Measurements from ENCODE around the gene TMEM255B. TPM values are rescaled to one million over a fixed set of nuclear protein-coding genes. Genes with fewer than 3 reads are reported as not detected.

Gene TMEM255B
- total RNA-seq, 1 experiment from 2014 or later, result 7.7 TPM

- Histone ChIP-seq H3K4me1 (ENCODE audit: control insufficient read depth in 1 of 2, insufficient read depth in 2 of 2, low read length in 2 of 2) (peaks cover 0 to 8% of the 10 kb centered on the region in 2 experiments; a peak in 2 of 4 replicates), H3K4me2 (ENCODE audit: low read length) (no peak overlapping the region), H4K20me1 (ENCODE audit: insufficient read depth) (no peaks in the 10 kb centered on the region), H3K36me3 (ENCODE audit: control insufficient read depth in 1 of 2, insufficient read depth in 2 of 2, low read length in 2 of 2) (no peaks in the 10 kb centered on the region), H3K9me3 (ENCODE audit: control insufficient read depth in 1 of 2, insufficient read depth in 1 of 2, low read depth in 1 of 2, low read length in 2 of 2) (no peaks in the 10 kb centered on the region), H3K27ac (ENCODE audit: low read depth, low read length) (no peak overlapping the region), H3K9ac (ENCODE audit: low read length) (no peak overlapping the region), H2AFZ (ENCODE audit: low read depth, low read length, poor library complexity, severe bottlenecking) (no peak overlapping the region), H3K4me3 (replicated peaks in 1 of 2; ENCODE audit: low read depth in 1 of 2, low read length in 2 of 2) (no peak overlapping the region), H3K27me3 (ENCODE audit: insufficient read depth, low read length) (no peaks in the 10 kb centered on the region), H3K79me2 (ENCODE audit: insufficient read depth, low read length) (no peaks in the 10 kb centered on the region), H3K9me2 (ENCODE audit: insufficient read depth) (no peaks in the 10 kb centered on the region)
- CTCF ChIA-PET, result no interaction called here
- ATAC-seq (no peak), DNase-seq (ENCODE audit: low read depth, low spot score) (no peak)
- POLR2A ChIA-PET, result no interaction called here
- no peak for TF ChIP-seq JUND (IDR thresholded peaks at IDR 0.05)
- TF ChIP-seq SIN3A (IDR thresholded peaks at IDR 0.05; ENCODE audit: low read depth), result no peak
- no peak for TF ChIP-seq POLR2A (IDR thresholded peaks at IDR 0.05; ENCODE audit: borderline replicate concordance, extremely low read depth, insufficient read depth, insufficient read length)
- no peak for TF ChIP-seq ZNF274 (IDR thresholded peaks at IDR 0.05; ENCODE audit: low read depth, low read length)
- TF ChIP-seq TCF7L2 (IDR thresholded peaks at IDR 0.05; ENCODE audit: borderline replicate concordance, extremely low read depth, insufficient read depth, insufficient read length), result no peak
- TF ChIP-seq YY1 (IDR thresholded peaks at IDR 0.05; ENCODE audit: extremely low read depth, insufficient replicate concordance, low read depth, low read length), result no peak
- no peak for TF ChIP-seq ELF1 (IDR thresholded peaks at IDR 0.05; ENCODE audit: borderline replicate concordance, low read depth)
- intact Hi-C loops (cut with micrococcal nuclease), result no loop called here
- RAD21 ChIA-PET (ENCODE audit: low non-redundant PET in 1 of 2, low total read pairs in 2 of 2, uncharacterized antibody in 2 of 2, unreplicated experiment in 2 of 2), result no interaction called here
- no TSS peak for BruUV-seq (replicated peaks)
These were observed 15.4 kb downstream of the TMEM255B start for GRCh38 chr13:113774177-113775107.

- CTCF ChIA-PET, result no interaction called here
- H3K4me2 ChIP-seq (ENCODE audit: low read length), result no peak overlapping the region
- H3K79me2 ChIP-seq (ENCODE audit: insufficient read depth, low read length), result no peaks in the 10 kb centered on the region
- ATAC-seq (no peak), DNase-seq (ENCODE audit: low read depth, low spot score) (no peak)
- no peak overlapping the region for H3K27ac ChIP-seq (ENCODE audit: low read depth, low read length)
- POLR2A ChIA-PET, result no interaction called here
- no peaks in the 10 kb centered on the region for H3K9me3 ChIP-seq (ENCODE audit: control insufficient read depth in 1 of 2, insufficient read depth in 1 of 2, low read depth in 1 of 2, low read length in 2 of 2)
- RAD21 ChIA-PET (ENCODE audit: low non-redundant PET in 1 of 2, low total read pairs in 2 of 2, uncharacterized antibody in 2 of 2, unreplicated experiment in 2 of 2), result no interaction called here
- no peak for TF ChIP-seq FOSL1 (IDR thresholded peaks at IDR 0.05; ENCODE audit: low read depth)
- TF ChIP-seq SRF (IDR thresholded peaks at IDR 0.05; ENCODE audit: low read depth), result no peak
- no peak for TF ChIP-seq EZH2 (IDR thresholded peaks at IDR 0.05)
- TF ChIP-seq ZNF274 (IDR thresholded peaks at IDR 0.05; ENCODE audit: low read depth, low read length), result no peak
- TF ChIP-seq ZBTB33 (IDR thresholded peaks at IDR 0.05; ENCODE audit: extremely low read depth, insufficient replicate concordance, low read length), result no peak
- no peak for TF ChIP-seq CEBPB (IDR thresholded peaks at IDR 0.05; ENCODE audit: low read depth)
- no peak for TF ChIP-seq CBX3 (IDR thresholded peaks at IDR 0.05; ENCODE audit: low read depth)
- TF ChIP-seq RAD21 (IDR thresholded peaks at IDR 0.05; ENCODE audit: low read depth), result no peak
- TF ChIP-seq SP1 (IDR thresholded peaks at IDR 0.05; ENCODE audit: low read depth), result no peak
- no peak for TF ChIP-seq POLR2A (IDR thresholded peaks at IDR 0.05; ENCODE audit: borderline replicate concordance, extremely low read depth, insufficient read depth, insufficient read length)
- no peak for TF ChIP-seq EZH2phosphoT487 (IDR thresholded peaks at IDR 0.05; ENCODE audit: borderline replicate concordance)
- TF ChIP-seq MAX (IDR thresholded peaks at IDR 0.05), result no peak
- no peaks in the 10 kb centered on the region for H3K9me2 ChIP-seq (ENCODE audit: insufficient read depth)
- H3K36me3 ChIP-seq (ENCODE audit: control insufficient read depth in 1 of 2, insufficient read depth in 2 of 2, low read length in 2 of 2), result no peaks in the 10 kb centered on the region
- intact Hi-C loops (cut with micrococcal nuclease), result no loop called here
- no peak overlapping the region for H3K4me3 ChIP-seq (replicated peaks in 1 of 2; ENCODE audit: low read depth in 1 of 2, low read length in 2 of 2)
- no peaks in the 10 kb centered on the region for H3K27me3 ChIP-seq (ENCODE audit: insufficient read depth, low read length)
- H2AFZ ChIP-seq (ENCODE audit: low read depth, low read length, poor library complexity, severe bottlenecking), result no peak overlapping the region
- no peak overlapping the region for H3K9ac ChIP-seq (ENCODE audit: low read length)
- no TSS peak for BruUV-seq (replicated peaks)
- peaks cover 0 to 8% of the 10 kb centered on the region in 2 experiments; a peak in 2 of 4 replicates for H3K4me1 ChIP-seq (ENCODE audit: control insufficient read depth in 1 of 2, insufficient read depth in 2 of 2, low read length in 2 of 2)
- H4K20me1 ChIP-seq (ENCODE audit: insufficient read depth), result no peaks in the 10 kb centered on the region
These were observed 16.6 kb downstream of the TMEM255B start for GRCh38 chr13:113775451-113776145.
